Iris pigment epithelial cell (primary cell): ENCODE measurements around the gene LRR1.
"Not testable (repeated sequence)": the region's sequence is repeated elsewhere in the genome, so short reads cannot be mapped to it uniquely, and the experiment has no call there.

Source experiments
- DNase-seq: peaks from one replicate; pipeline ENCODE4 v3.0.0-alpha.2; 2011; ENCODE audit warnings: low read depth

LRR1 gene

GRCh38 chr14:49598485-49599300 is at the start of gene LRR1:
TSS of gene LRR1 (plus strand) at chr14:49598940. CDS start at chr14:49599021, 81 bp downstream.
- peak; percentile 93 for DNase-seq

DNA sequence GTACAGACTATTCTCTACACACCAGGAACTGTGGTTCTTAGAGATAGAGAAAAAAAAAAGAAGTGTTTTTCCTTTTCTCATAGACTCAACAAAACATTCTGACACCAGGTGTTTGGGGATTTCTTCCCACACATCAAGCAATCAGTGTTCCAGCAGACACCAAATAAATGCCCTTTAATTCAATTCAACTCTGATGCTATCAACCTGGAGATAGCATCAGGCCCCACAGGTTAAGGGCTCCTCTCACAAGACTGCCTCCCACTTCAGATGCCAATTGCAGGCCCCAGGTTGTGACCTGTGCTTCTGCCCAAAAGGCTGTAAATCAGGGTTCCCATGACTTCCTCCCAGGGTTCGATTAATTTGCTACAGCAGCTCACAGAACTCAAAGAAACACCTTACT is 49.3 kb upstream of the LRR1 start:
- DNase-seq = no peak

DNA sequence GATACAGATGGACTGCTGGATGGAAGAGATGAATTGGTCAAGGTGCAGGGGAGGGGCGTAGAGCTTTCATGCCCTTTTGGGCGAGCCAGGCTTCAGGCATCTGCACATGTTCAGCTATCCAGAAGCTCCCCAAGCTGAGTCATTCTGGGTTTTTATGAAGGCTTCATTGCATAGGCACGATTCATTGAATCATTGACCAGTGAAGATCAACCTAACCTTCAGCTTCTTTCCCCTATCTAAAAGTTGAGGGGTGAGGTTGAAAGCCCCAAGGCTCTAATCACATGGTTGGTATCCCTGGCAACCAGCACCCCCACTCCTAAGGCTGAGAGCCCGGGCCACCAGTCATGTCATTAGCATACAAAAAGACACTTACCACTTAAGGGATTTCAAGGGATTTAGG is 48.9 kb upstream of the LRR1 start:
- peak; percentile 25 for DNase-seq

DNA sequence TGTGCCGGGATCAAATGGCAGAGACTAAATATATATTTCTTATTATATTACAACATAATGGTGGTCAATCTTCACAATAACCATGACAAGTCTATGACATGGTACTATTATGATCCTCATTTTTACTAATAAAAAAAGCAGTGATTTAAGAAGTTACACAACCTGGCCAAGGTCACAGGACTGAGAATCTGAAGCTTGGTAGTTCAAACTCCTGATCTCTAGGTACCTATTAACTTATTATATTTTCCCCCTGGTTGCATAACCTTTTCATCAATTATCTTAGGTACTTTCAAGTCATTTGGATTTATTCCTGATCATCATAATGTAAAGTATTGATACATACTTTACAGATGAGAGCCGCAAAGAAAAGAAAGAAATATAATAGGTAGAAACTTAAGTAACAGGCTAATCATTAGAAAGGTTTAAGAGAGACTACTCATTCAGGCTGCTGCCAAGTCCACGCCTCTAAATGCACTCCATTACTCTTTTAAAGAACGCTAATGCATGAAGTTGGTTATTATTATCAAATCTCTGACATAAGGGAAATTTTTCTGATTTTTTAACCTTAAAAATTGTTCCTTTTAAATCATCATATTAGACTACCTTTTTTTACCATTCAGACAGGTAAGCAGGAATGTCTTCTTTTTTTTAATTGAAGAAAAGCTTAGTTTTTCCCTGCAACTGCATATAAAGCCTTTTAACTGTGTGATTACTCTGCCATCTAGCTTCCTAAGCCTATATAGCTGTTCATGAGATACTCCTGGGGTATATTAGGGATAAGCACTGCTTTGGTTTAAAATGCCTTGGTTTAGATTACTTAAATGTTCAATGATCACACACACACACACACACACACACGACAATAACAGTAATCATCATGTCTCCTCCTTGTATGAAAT is 48.2 kb upstream of the LRR1 start:
- DNase-seq = peak; percentile 8

GRCh38 chr14:49551569-49551968 is 47.2 kb upstream of the LRR1 start:
- DNase-seq = no peak

GRCh38 chr14:49553106-49553505 is 45.6 kb upstream of the LRR1 start:
- DNase-seq = no peak

GRCh38 chr14:49553892-49554291 is 44.8 kb upstream of the LRR1 start:
- DNase-seq = no peak

DNA sequence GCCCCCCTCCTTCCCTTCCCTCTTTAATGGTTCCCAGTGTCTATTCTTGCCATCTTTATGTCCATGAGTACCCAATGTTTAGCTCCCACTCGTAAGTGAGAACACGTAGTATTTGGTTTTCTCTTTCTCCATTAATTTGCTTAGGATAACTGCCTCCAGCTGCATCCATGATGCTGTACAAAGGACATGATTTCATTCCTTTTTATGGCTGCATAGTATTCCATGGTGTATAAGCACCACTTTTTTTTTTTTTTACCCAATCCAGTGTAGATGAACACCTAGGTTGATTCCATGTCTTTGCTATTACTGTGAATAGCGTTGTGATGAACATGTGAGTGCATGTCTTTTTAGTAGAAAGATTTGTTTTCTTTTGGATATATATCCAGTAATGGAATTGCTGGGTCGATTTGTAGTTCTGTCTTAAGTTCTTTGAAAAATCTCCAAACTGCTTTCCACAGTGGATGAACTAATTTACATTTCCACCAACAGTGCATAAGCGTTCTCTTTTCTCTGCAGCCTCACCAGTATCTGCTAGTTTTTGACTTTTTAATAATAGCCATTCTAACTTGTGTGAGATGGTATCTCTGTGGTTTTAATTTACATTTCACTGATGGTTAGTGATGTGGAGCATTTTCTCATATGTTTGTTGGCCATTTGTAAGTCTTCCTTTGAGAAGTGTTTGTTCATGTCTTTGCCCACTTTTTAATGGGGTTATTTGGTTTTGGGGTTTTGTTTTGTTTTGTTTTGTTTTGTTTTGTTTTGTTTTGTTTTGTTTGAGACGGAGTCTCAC is 38.6 kb upstream of the LRR1 start:
- DNase-seq = no peak

- no peak for DNase-seq
Measured at GRCh38 chr14:49566714-49567113, 32.0 kb upstream of the LRR1 start.

- DNase-seq = no peak
Measured at GRCh38 chr14:49569281-49569680, 29.5 kb upstream of the LRR1 start.

DNA sequence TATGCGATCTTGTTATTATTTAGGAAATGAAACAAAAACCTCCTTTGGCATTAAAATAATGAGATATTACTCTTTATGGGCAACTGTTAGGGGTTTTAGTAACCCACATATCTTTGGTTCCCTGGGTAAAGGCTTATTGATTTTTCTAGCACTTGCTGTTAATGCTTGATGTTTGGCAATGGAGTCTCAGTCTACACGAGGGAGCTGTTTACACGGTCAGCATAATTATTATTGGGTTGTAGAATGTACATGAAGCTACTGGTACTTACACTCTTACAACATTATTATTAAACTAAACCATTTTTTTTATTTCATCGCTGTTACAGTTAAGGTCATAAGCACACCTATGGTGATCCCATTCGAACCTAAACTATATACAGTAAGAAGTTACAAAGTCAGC is 24.7 kb upstream of the LRR1 start:
- DNase-seq = no peak

- DNase-seq = no peak
Measured at GRCh38 chr14:49578141-49578540, 20.6 kb upstream of the LRR1 start.

DNA sequence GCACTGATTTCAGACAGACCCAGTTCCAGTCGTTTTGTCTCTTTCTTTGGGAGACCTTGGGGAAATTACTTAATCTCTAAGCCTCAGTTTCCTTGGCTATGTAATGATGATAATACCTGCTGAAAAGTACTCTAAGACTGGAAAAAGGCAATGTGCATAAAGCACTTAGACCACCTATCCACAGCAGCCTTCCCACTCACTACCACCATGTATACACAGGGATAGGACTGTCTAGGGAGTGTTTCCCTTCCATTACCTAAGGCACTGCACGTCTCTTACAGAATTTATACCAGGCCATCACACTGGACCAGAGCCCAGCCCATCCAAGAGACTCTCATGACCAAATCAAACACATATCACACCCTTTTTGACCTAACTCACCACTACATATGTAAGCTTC is 18.9 kb upstream of the LRR1 start:
- no peak for DNase-seq

DNA sequence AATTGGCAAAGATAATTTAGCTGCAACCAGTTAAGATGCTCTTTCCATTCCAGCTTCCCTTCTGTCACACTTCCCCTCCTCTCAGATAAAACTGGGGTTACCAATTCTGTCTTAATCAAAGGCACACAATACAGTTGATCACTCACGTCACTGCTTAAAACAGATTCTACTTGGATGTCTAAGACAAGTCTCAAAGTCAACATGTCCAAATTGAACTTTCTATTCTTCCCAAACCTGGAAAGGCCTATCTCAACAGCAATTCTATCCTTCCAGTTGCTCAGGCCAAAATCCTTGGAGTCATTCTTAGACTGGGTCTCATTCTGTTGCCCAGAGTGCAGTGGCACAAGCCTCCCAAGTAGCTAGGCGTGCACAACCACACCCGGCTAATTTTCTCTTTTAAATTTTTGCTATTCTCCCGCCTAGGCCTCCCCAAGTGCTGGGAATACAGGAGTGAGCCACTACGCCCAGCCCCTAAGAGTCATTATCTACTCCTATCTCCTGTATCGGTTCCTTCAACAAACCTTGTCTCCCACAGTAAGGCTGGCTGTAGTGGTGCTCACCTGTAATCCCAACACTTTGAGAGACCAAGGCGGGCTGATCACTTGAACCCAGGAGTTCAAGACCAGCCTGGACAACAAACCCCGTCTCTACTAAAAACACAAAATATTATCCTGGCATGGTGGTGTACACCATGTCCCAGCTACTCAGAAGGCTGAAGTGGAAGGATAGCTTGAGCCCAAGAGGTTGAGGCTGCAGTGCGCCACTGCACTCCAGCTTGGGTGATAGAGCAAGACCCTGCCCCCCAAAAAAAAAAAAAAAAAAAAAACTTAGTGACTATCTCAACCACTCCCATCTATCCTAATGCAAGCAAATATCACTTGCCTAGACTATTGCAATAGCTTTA is 17.3 kb upstream of the LRR1 start:
- DNase-seq = no peak

DNA sequence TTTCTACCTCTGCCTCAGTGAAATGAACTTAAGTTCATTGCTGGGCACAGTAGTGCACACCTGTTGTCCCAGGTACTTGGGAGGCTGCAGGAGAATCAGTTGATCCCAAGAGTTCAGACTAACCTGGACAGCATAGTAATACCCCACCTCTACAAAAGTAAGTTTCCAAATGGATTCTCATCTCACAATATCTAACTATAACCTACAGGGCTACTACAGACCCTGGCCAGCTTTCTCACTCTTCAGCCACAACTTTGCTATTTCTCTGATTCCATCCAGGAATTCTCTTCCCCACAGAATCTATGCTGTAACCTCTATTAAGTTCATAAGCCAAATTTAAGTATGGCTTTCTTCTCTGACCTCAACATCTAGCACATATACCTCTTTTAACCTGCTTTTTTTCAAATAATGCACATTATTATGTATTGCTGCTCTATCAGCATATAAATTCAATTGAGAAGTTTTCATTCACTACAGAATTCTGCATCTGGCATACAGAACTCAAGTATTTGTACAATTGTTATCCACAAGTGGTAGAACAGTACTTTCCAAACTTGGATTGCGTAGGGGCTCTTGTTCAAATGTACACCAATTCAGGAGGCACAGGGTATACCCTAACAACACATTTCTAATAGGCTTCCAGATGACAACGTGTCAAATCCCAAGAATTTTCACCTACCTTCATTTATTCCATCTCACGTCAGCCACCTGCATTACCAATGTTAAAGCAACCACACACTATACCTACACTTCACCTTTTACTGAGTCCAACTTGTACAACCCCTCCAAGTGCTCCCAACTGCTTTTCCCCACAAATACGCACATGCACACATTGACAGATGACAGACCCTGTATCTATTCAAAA is 16.4 kb upstream of the LRR1 start:
- DNase-seq = no peak

GRCh38 chr14:49583629-49584028 is 15.1 kb upstream of the LRR1 start:
- DNase-seq = no peak

GRCh38 chr14:49584058-49584457 is 14.7 kb upstream of the LRR1 start:
- no peak for DNase-seq

DNA sequence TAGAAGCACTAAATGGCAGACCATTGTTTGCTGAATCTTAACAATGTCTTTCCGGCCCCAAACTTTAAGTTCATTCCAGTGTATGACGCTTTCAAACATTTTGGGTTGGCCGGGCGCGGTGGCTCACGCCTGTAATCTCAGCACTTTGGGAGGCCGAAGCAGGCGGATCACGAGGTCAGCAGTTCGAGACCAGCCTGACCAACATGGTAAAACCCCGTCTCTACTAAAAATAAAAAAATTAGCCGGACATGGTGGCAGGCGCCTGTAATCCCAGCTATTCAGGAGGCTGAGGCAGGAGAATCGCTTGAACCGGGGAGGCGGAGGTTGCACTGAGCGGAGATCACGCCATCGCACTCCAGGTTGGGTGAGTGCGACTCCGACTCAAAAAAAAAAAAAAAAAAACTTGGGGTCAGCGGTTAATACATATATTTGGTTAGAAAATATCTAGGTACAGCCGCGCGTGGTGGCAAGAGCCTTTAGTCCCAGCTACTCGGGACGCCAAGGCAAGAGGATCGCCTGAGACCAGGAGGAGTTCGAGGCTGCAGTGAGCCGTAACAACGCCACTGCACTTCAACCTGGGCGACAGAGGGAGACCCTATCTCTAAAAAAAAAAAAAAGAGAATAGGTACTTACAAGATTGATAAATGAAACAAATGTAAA is 13.6 kb upstream of the LRR1 start:
- DNase-seq = not testable (repeated sequence)

- DNase-seq = peak; percentile 98
Measured at GRCh38 chr14:49585803-49586672, 12.7 kb upstream of the LRR1 start, which contains the start of gene RPS29. TSS of gene RPS29 (minus strand) at chr14:49586380. CDS start at chr14:49586346, 34 bp downstream.
